Upper lobe of left lung (tissue), 4 donors: ENCODE results near the gene DNPEP.

Experiments used
- EP300 ChIP-seq, 4 donors: sonication (generic); formaldehyde crosslinking; IDR thresholded peaks; one replicate each; pipeline ENCODE4 v1.5.1; 2017; ENCODE audit warnings: antibody characterized with exemption in 4 of 4, control low read depth in 2 of 4
- POLR2A ChIP-seq, 4 donors: fragments of 450-650 bp; IDR thresholded peaks; one replicate each; pipeline ENCODE4 v1.5.1; 2016 to 2017; ENCODE audit warnings: antibody characterized with exemption in 4 of 4, mild to moderate bottlenecking in 2 of 4
- TF ChIP-seq, protein P1 (sequence below), 6 experiments: fragments of 450-650 bp in 4 of 6; fragments of 200-600 bp in 2 of 6; sonication (generic) in 2 of 6; IDR thresholded peaks; one replicate each; pipeline ENCODE4 v1.5.1; 2016 to 2019; ENCODE audit warnings: antibody characterized with exemption in 6 of 6

DNA sequence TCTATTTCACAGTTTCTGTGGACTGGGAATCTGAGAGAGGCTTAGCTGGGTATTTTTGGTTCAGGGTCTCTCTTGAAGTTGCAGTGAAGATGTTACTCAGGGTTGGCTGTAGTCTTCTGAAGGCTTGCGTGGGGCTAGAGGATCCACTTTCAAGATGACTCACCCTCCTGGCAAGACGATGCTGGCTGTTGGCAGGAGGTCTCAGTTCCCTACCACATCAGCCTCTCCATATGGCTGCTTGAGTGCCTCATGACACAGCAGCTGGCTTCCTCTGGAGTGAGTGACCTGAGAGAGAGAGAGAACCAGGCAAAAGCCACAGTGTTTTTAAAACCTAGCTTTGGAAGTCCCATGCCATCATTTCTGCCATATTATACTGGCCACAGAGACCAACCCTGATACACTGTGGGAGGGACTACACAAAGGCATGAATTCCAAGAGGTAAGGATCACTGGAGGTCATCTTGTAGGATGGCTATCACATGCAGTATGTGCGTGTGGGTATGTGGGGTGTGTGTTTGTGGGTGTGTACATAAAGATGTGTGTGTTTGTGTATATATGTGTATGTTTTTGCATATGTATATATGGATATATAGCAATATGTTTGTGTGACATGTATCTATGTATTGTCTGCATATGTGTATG is 25.1 kb downstream of the DNPEP start:
- TF ChIP-seq EP300 (IDR thresholded peaks at IDR 0.05) = no peak
- TF ChIP-seq, protein P1, sequence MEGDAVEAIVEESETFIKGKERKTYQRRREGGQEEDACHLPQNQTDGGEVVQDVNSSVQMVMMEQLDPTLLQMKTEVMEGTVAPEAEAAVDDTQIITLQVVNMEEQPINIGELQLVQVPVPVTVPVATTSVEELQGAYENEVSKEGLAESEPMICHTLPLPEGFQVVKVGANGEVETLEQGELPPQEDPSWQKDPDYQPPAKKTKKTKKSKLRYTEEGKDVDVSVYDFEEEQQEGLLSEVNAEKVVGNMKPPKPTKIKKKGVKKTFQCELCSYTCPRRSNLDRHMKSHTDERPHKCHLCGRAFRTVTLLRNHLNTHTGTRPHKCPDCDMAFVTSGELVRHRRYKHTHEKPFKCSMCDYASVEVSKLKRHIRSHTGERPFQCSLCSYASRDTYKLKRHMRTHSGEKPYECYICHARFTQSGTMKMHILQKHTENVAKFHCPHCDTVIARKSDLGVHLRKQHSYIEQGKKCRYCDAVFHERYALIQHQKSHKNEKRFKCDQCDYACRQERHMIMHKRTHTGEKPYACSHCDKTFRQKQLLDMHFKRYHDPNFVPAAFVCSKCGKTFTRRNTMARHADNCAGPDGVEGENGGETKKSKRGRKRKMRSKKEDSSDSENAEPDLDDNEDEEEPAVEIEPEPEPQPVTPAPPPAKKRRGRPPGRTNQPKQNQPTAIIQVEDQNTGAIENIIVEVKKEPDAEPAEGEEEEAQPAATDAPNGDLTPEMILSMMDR (IDR thresholded peaks at IDR 0.05) = no peak
- no peak for TF ChIP-seq POLR2A (IDR thresholded peaks at IDR 0.05)
